ENCODE data around the gene BROX. TPM values are rescaled to one million over a fixed set of nuclear protein-coding genes. Genes with fewer than 3 reads are reported as not detected.

Gene BROX
- polyA plus RNA-seq, 2 of the 4 experiments (the other 2 are of a cell fraction) = 9.9 to 20.1 TPM

DNA sequence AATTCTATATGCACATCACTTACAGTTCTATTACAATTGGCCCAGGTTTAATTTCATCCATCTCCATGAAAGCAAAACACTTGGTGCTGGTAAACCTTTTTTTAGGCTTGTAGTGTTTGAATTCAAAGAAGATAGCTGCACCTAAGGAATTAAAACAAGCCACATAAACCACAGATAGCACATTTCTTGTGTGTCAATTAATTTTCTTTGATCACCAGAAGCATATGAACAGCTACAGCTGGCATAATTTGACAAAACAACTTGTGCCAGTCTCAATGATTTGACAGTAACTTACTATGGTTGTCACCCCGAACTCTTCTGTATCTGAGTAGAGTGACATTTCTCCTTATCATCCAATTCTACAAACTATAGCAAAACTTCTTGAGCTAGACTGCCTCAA is 42.3 kb upstream of the BROX start:
- no peak for FAIRE-seq

GRCh38 chr1:222680080-222680479 is 32.3 kb upstream of the BROX start:
- Histone ChIP-seq H3K9me3 (no peaks in the 10 kb centered on the region), H3K4me3 (no peak overlapping the region), H3K4me2 (no peak overlapping the region), H3K27ac (no peak overlapping the region), H3K4me1 (no peaks in the 10 kb centered on the region)
- ChIA-PET CTCF (interaction anchor here (0.9 kb wide), 1 partner anchor 215 kb away, joined by 4 read pairs; no protein-coding TSS in a partner anchor), POLR2A (no interaction called here)
- ATAC-seq (no peak), FAIRE-seq (no peak), DNase-seq (ENCODE audit: low read depth in 1 of 2, low spot score in 1 of 2) (no peak)
- TF ChIP-seq POLR2AphosphoS2 (conservative IDR thresholded peaks at IDR 0.05; ENCODE audit: low read length) (no peak), MAFK (IDR thresholded peaks at IDR 0.05; ENCODE audit: partially characterized antibody) (no peak), ZNF302 (CRISPR knock-in tag; IDR thresholded peaks at IDR 0.05) (no peak), HES2 (IDR thresholded peaks at IDR 0.05) (no peak), HMGXB4 (CRISPR knock-in tag; IDR thresholded peaks at IDR 0.05; ENCODE audit: borderline replicate concordance) (no peak)
- TF ChIP-seq, protein P1, sequence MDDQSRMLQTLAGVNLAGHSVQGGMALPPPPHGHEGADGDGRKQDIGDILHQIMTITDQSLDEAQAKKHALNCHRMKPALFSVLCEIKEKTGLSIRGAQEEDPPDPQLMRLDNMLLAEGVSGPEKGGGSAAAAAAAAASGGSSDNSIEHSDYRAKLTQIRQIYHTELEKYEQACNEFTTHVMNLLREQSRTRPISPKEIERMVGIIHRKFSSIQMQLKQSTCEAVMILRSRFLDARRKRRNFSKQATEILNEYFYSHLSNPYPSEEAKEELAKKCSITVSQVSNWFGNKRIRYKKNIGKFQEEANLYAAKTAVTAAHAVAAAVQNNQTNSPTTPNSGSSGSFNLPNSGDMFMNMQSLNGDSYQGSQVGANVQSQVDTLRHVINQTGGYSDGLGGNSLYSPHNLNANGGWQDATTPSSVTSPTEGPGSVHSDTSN (IDR thresholded peaks at IDR 0.05) = no peak
- WGBS (ENCODE audit: missing lambda C conversion rate) = 93% methylated on average over 1 of the region's 1 CpG

More for the DNA sequence above, 42.3 kb upstream of the BROX start:
- Histone ChIP-seq H3K27ac (no peak overlapping the region), H3K4me2 (no peak overlapping the region), H3K9me3 (no peaks in the 10 kb centered on the region), H3K4me1 (no peaks in the 10 kb centered on the region), H3K4me3 (no peak overlapping the region)
- DNase-seq (ENCODE audit: low read depth in 1 of 2, low spot score in 1 of 2) (no peak), ATAC-seq (no peak)
- ChIA-PET CTCF (no interaction called here), POLR2A (no interaction called here)
- TF ChIP-seq EHF (CRISPR knock-in tag; IDR thresholded peaks at IDR 0.05) = no peak
- 92% methylated on average over 1 of the region's 1 CpG for WGBS (ENCODE audit: missing lambda C conversion rate)

DNA sequence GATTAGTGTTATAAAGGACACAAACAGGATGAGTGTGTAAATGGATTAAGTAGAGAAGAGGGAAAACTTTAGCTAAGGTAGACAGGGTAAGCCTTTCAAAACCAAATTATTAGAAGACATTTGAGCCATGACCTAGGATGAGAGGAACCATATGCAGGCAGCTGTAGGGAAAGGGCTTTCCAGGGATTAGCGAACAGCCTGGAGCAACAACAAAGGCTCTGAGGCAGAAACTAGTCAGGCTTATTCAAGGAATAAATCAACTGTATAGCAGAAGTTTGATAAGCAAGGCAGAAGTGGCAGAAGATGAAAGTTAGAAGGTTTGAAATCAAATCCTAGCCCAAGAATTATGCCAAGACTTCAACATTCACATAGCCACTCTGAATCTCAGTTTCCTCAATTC is 21.3 kb upstream of the BROX start:
- H3K27ac ChIP-seq = no peak overlapping the region
- ATAC-seq (no peak), FAIRE-seq (no peak), DNase-seq (ENCODE audit: low read depth in 1 of 2, low spot score in 1 of 2) (no peak)
- no peaks in the 10 kb centered on the region for H3K4me1 ChIP-seq
- CTCF ChIA-PET = interaction anchor here (0.7 kb wide), 1 partner anchor 145 kb away, joined by 3 read pairs; no protein-coding TSS in a partner anchor
- TF ChIP-seq, protein P2, sequence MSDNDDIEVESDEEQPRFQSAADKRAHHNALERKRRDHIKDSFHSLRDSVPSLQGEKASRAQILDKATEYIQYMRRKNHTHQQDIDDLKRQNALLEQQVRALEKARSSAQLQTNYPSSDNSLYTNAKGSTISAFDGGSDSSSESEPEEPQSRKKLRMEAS (IDR thresholded peaks at IDR 0.05) = no peak
- no peak for TF ChIP-seq ELK1 (IDR thresholded peaks at IDR 0.05; ENCODE audit: low read depth, low read length)
- TF ChIP-seq NFE2L2 (conservative IDR thresholded peaks at IDR 0.05; ENCODE audit: low read length) = no peak
- TF ChIP-seq JUNB (IDR thresholded peaks at IDR 0.05) = no peak
- no peak for TF ChIP-seq HMGXB4 (CRISPR knock-in tag; IDR thresholded peaks at IDR 0.05; ENCODE audit: borderline replicate concordance)
- no peak for TF ChIP-seq NR3C1 (IDR thresholded peaks at IDR 0.05)
- no peak for TF ChIP-seq PHF8 (IDR thresholded peaks at IDR 0.05; ENCODE audit: borderline replicate concordance, low read depth)
- TF ChIP-seq GATA3 (IDR thresholded peaks at IDR 0.05; ENCODE audit: borderline replicate concordance) = no peak
- TF ChIP-seq CBX2 (IDR thresholded peaks at IDR 0.05; ENCODE audit: borderline replicate concordance, low read depth) = no peak
- TF ChIP-seq NPAS2 (CRISPR knock-in tag; IDR thresholded peaks at IDR 0.05; ENCODE audit: borderline replicate concordance) = no peak
- no peak for TF ChIP-seq POLR2AphosphoS2 (conservative IDR thresholded peaks at IDR 0.05; ENCODE audit: low read length)
- TF ChIP-seq, protein P3, sequence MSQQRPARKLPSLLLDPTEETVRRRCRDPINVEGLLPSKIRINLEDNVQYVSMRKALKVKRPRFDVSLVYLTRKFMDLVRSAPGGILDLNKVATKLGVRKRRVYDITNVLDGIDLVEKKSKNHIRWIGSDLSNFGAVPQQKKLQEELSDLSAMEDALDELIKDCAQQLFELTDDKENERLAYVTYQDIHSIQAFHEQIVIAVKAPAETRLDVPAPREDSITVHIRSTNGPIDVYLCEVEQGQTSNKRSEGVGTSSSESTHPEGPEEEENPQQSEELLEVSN (IDR thresholded peaks at IDR 0.05; ENCODE audit: borderline replicate concordance, low read depth) = no peak
- TF ChIP-seq SREBF2 (IDR thresholded peaks at IDR 0.05) = no peak
- no peak for TF ChIP-seq RAD21 (conservative IDR thresholded peaks at IDR 0.05 in 1 of 2, IDR thresholded peaks at IDR 0.05 in 1 of 2)
- no peaks in the 10 kb centered on the region for H3K9me3 ChIP-seq
- no peak overlapping the region for H3K4me2 ChIP-seq
- no peak overlapping the region for H3K4me3 ChIP-seq
- 93% methylated on average over 1 of the region's 1 CpG for WGBS (ENCODE audit: missing lambda C conversion rate)
- POLR2A ChIA-PET = no interaction called here
